ENCODE data around the gene KRT38. TPM values are rescaled to one million over a fixed set of nuclear protein-coding genes. Genes with fewer than 3 reads are reported as not detected.
A peak's percentile ranks its signal among the peaks of the same experiment; 100 is the strongest.

The KRT38 gene
- total RNA-seq: not detected in 2 replicates
- polyA plus RNA-seq: not detected in 2 replicates

DNA sequence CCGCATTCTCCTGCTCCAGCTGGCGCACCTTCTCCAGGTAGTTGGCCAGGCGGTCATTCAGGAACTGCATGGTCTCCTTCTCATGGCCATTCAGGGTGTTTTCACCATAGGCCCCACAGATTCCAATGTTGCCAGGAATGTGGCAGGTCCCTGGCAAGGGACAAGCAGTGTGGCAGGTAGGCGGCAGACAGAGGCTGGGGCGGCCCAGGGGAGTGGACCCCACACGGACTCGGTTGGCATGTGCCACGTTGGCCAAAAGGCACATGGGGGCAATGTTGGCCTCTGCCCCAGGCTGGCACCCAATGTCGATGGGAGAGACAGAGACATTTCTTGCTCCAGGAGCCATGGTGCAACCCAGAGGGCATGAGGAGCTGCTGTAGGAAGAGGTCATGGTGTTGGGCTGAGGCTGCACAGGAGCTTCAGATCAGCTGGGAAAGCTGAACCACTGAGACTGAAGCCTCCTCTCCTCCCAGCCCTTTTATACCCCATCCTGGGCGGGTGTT lies at the start of gene KRT38:
Gene KRT38, minus strand, starts transcription at position 453 of the 503 bp plus-strand sequence. Its CDS starts 62 bp downstream, at position 391.
- Histone ChIP-seq H3K36me3 (no peaks in the 10 kb centered on the region), H3K27ac (no peak within 1 kb of the TSS), H3K4me3 (no peak within 1 kb of the TSS), H3K27me3 (peaks cover 54% of the 10 kb centered on the region), H3K4me1 (ENCODE audit: low read depth) (no peaks in the 10 kb centered on the region), H3K9me3 (ENCODE audit: low read depth) (no peaks in the 10 kb centered on the region)
- DNase-seq (ENCODE audit: low read depth in 1 of 2, low spot score in 1 of 2): no peak
- TF ChIP-seq, protein P1, sequence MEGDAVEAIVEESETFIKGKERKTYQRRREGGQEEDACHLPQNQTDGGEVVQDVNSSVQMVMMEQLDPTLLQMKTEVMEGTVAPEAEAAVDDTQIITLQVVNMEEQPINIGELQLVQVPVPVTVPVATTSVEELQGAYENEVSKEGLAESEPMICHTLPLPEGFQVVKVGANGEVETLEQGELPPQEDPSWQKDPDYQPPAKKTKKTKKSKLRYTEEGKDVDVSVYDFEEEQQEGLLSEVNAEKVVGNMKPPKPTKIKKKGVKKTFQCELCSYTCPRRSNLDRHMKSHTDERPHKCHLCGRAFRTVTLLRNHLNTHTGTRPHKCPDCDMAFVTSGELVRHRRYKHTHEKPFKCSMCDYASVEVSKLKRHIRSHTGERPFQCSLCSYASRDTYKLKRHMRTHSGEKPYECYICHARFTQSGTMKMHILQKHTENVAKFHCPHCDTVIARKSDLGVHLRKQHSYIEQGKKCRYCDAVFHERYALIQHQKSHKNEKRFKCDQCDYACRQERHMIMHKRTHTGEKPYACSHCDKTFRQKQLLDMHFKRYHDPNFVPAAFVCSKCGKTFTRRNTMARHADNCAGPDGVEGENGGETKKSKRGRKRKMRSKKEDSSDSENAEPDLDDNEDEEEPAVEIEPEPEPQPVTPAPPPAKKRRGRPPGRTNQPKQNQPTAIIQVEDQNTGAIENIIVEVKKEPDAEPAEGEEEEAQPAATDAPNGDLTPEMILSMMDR (IDR thresholded peaks at IDR 0.05; ENCODE audit: low read depth, low read length): no peak

- no peak for DNase-seq (ENCODE audit: low read depth in 1 of 2, low spot score in 1 of 2)
- H3K4me3 ChIP-seq: no peak within 1 kb of the TSS
- H3K4me1 ChIP-seq (ENCODE audit: low read depth): no peaks in the 10 kb centered on the region
- peaks cover 7% of the 10 kb centered on the region for H3K27me3 ChIP-seq
- TF ChIP-seq, protein P1 (IDR thresholded peaks at IDR 0.05; ENCODE audit: low read depth, low read length): no peak
- H3K27ac ChIP-seq: no peak within 1 kb of the TSS
- H3K36me3 ChIP-seq: no peaks in the 10 kb centered on the region
- no peaks in the 10 kb centered on the region for H3K9me3 ChIP-seq (ENCODE audit: low read depth)
Measured at GRCh38 chr17:41489531-41489930, 48.7 kb upstream of the KRT38 start, which contains the start of gene KRT36. TSS of gene KRT36 (minus strand) at chr17:41489910. CDS start at chr17:41489864, 46 bp downstream.

DNA sequence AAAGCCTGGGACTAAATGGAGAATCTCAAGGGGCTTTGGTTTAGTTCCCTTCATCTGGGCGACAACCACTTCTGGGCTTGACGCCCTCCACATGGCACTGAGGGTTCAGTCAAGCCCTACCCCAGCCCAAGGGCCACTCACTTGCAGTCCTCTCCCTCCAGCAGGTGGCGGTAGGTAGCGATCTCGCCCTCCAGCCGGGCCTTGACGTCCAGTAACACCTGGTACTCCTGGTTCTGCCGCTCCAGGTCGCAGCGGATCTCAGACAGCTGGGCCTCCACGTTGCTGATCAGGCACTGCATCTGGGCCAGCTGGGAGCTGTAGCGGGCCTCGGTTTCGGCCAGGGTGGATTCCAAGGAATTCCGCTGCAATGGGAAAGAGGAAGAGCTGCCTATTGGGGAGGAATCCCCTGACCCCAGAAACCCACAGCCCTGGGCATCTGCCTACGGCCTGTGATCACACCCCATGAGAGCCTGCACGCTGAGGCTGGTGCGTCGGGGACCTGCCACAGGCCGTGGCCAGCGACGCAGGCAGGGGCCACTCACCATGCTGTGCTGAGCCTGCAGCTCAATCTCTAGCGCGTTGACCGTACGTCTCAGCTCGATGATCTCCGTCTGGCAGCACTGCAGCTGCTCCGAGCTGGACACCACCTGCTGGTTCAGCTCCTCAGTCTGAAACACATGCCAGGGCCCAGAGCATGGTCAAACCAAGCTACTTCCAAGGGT lies 46.2 kb upstream of the KRT38 start:
- TF ChIP-seq, protein P1 (IDR thresholded peaks at IDR 0.05; ENCODE audit: low read depth, low read length): peak; percentile 50
- Histone ChIP-seq H3K27me3 (peaks cover 7% of the 10 kb centered on the region), H3K9me3 (ENCODE audit: low read depth) (no peaks in the 10 kb centered on the region), H3K4me1 (ENCODE audit: low read depth) (no peaks in the 10 kb centered on the region), H3K4me3 (no peak overlapping the region), H3K27ac (no peak overlapping the region), H3K36me3 (no peaks in the 10 kb centered on the region)
- peak in 1 of 2 donors; percentile 28 for DNase-seq (ENCODE audit: low read depth in 1 of 2, low spot score in 1 of 2)

DNA sequence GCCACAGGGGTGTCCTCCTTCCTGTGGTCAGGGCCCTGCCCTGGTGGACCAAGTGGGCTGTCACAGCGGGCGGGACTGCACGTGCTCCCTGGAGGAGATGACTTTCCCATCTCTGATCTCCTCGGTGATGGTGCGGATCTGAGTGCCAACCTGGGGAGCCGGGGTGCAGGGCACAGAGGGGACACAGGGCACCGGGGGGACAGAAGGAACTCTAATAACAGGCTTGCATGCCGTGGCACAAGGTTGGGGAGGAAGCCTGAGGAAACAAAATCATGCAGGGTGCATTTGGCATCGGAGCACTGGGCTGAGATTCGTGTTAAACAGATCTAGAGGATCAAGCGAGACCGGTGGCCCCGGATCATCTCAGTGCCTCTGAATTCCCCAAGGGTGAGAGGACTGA lies 45.5 kb upstream of the KRT38 start:
- TF ChIP-seq, protein P1 (IDR thresholded peaks at IDR 0.05; ENCODE audit: low read depth, low read length): no peak
- Histone ChIP-seq H3K27ac (no peak overlapping the region), H3K36me3 (no peaks in the 10 kb centered on the region), H3K9me3 (ENCODE audit: low read depth) (no peaks in the 10 kb centered on the region), H3K27me3 (peaks cover 5% of the 10 kb centered on the region), H3K4me1 (ENCODE audit: low read depth) (no peaks in the 10 kb centered on the region), H3K4me3 (no peak overlapping the region)
- no peak for DNase-seq (ENCODE audit: low read depth in 1 of 2, low spot score in 1 of 2)

- Histone ChIP-seq H3K9me3 (ENCODE audit: low read depth) (no peaks in the 10 kb centered on the region), H3K36me3 (no peaks in the 10 kb centered on the region), H3K27ac (no peak overlapping the region), H3K27me3 (no peaks in the 10 kb centered on the region), H3K4me1 (ENCODE audit: low read depth) (no peaks in the 10 kb centered on the region), H3K4me3 (no peak overlapping the region)
- TF ChIP-seq, protein P1 (IDR thresholded peaks at IDR 0.05; ENCODE audit: low read depth, low read length): no peak
- DNase-seq (ENCODE audit: low read depth in 1 of 2, low spot score in 1 of 2): no peak
Measured at GRCh38 chr17:41484920-41485904, 44.4 kb upstream of the KRT38 start.
